Rectal smooth muscle tissue (tissue), 1 donor: ENCODE results near the gene PIERCE2.
A peak's percentile ranks its signal among the peaks of the same experiment; 100 is the strongest.

ENCODE experiments used
- H3K27ac ChIP-seq: one replicate; pipeline ENCODE4 v1.7.0; 2013; ENCODE audit warnings: low read depth, low read length, inconsistent platforms
- H3K27me3 ChIP-seq: one replicate; pipeline ENCODE4 v1.7.0; 2013; ENCODE audit warnings: low read length; ENCODE audit not compliant: control insufficient read depth, insufficient read depth
- H3K36me3 ChIP-seq: one replicate; pipeline ENCODE4 v1.7.0; 2013; ENCODE audit warnings: low read length; ENCODE audit not compliant: control insufficient read depth, insufficient read depth
- H3K4me1 ChIP-seq: one replicate; pipeline ENCODE4 v1.7.0; 2013; ENCODE audit warnings: low read length; ENCODE audit not compliant: control insufficient read depth, insufficient read depth
- H3K4me3 ChIP-seq: one replicate; pipeline ENCODE4 v1.7.0; 2013; ENCODE audit warnings: low read length
- H3K9ac ChIP-seq: one replicate; pipeline ENCODE4 v1.7.0; 2013; ENCODE audit warnings: low read length

PIERCE2 gene, protein sequence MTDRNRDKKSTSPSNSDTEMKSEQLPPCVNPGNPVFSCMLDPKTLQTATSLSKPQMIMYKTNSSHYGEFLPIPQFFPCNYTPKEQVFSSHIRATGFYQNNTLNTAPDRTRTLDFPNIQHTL

DNA sequence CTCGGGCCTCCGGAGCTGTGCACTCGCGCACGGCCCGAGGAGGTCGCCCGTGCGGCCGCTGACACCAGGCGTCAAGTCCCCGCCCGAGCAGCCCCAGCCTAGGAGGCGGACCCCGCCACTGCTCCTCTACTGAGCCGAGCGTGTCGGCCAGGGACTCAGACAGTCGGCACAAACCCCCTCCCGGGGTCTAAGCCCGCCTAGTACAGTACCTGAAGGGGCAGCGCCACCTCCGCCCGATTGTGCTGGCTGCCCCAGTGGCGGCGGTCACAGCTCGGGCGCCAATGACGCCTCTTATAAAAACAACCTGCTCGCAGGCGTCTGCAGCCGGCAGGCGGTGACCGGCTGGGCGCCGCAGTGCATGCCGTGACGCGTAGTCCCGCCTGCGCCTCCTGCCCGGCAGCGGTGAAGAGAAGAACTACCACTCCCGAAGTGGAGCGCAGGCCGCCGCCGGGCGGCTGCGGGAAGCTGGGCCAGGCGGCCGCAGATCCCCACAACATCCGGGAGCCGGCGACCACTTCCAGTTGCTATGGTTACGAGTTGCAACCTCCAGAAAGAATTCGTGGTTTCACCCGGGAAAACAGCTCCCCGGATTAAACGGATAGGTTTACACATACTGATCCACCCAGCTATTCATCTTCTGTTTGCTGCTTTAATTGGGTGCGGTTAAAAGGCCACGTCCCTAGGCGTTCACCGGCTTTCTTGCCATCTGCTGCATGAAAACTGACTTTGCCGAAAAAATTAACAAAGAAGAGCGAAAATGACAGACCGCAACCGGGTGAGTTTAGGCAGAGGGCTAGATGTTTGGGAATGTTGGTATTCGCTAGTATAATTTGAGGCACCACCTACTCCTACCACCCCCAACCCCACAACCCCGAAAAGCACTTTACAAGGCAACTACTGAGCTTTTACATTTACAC lies at the start of gene PIERCE2, which contains the start of gene CCPG1:
PIERCE2 (plus strand) TSS at position 484 of the 917 bp plus-strand sequence; CDS start at position 758, 274 bp downstream.
CCPG1 (minus strand) TSS at position 348 of the 917 bp plus-strand sequence. CDS start 18,935 bp downstream, outside the sequence.
- H3K27ac ChIP-seq, result peak within 1 kb of the TSS; percentile 88
- peaks cover 4% of the 10 kb centered on the region for H3K4me1 ChIP-seq
- H3K4me3 ChIP-seq, result peak within 1 kb of the TSS; percentile 99
- H3K36me3 ChIP-seq, result no peaks in the 10 kb centered on the region
- H3K27me3 ChIP-seq, result no peaks in the 10 kb centered on the region
- peak within 1 kb of the TSS; percentile 92 for H3K9ac ChIP-seq

DNA sequence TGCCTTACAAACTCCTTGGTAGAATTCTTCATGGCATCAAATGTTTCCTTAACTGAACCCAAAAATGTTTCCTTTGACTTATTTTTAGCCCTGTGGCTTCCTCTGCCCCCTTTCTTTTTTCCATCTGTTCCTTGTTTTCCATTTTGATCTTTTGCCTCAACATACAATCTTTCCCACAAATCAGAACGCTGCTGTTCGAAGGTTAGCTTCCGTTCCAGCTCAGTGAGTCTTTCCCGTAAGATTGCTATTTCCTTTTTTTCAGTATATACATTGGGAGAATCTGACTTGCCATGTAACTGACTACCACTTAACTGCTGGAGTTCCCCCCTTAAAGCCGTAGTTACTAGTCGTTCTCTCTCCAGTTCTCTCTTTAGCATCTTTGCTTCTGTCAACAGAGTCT lies 48.0 kb upstream of the PIERCE2 start:
- H3K27me3 ChIP-seq, result no peaks in the 10 kb centered on the region
- H3K27ac ChIP-seq, result no peak overlapping the region
- H3K4me1 ChIP-seq, result no peaks in the 10 kb centered on the region
- peaks cover 2% of the 10 kb centered on the region for H3K36me3 ChIP-seq
- H3K9ac ChIP-seq, result no peak overlapping the region
- no peak overlapping the region for H3K4me3 ChIP-seq

DNA sequence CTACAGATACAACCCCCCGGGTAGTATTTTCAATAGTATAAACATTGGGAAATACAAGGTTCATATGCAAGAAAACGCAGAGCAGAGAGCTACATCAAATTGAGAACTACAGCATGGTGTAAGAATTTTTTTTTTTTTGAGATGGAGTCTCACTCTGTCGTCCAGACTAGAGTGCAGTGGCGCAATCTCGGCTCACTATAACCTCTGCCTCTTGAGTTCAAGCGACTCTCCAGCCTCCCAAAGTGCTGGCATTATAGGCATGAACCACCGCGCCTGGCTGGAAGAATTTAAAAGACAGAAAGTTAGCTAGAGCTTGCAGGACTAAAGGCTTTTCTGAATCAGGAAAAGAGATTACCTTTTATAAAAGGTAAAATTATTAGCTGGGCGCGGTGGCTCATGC lies 47.2 kb upstream of the PIERCE2 start:
- no peak overlapping the region for H3K9ac ChIP-seq
- no peaks in the 10 kb centered on the region for H3K27me3 ChIP-seq
- H3K27ac ChIP-seq, result no peak overlapping the region
- no peaks in the 10 kb centered on the region for H3K4me1 ChIP-seq
- H3K36me3 ChIP-seq, result peaks cover 2% of the 10 kb centered on the region
- H3K4me3 ChIP-seq, result no peak overlapping the region

DNA sequence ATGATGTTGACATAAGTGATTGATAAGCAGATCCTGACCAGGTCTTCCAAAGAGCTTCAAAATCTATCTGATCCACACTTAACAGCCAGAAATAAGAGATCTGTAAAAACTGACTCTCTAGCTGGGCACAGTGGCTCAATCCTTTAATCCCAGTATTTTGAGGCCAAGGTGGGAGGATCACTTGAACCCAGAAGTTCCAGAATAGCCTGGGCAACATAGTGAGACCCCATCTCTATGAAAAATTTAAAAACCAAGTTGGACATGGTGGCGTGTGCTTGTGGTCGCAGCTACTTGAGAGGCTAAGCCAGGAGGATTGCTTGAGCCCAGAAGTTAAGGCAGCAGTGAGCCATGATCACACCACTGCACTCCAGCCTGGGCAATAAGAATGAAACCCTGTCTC lies 45.7 kb upstream of the PIERCE2 start:
- Histone ChIP-seq H3K27ac (no peak overlapping the region), H3K4me3 (no peak overlapping the region), H3K36me3 (peaks cover 2% of the 10 kb centered on the region), H3K4me1 (no peaks in the 10 kb centered on the region), H3K27me3 (no peaks in the 10 kb centered on the region), H3K9ac (no peak overlapping the region)

DNA sequence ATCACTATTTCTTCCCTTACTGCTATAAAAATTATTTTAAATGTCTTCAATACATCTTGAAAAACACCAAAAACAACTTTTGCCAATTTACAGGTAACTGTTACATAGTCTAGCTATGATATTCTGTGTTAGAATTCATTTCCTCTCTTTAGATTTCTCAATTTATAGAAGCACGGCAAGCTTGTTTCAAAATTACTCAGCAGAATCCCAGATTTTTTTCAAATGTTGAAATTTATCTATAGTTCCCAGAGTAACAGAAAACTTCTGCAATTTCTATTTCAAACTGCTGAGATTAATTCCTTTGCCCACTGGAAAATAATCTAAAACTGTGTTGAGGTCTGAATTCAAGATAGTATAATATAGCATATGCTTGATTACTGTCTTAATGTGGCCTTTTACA lies 41.3 kb upstream of the PIERCE2 start:
- Histone ChIP-seq H3K4me1 (no peaks in the 10 kb centered on the region), H3K27ac (no peak overlapping the region), H3K36me3 (peaks cover 7% of the 10 kb centered on the region), H3K4me3 (no peak overlapping the region), H3K9ac (no peak overlapping the region), H3K27me3 (no peaks in the 10 kb centered on the region)

DNA sequence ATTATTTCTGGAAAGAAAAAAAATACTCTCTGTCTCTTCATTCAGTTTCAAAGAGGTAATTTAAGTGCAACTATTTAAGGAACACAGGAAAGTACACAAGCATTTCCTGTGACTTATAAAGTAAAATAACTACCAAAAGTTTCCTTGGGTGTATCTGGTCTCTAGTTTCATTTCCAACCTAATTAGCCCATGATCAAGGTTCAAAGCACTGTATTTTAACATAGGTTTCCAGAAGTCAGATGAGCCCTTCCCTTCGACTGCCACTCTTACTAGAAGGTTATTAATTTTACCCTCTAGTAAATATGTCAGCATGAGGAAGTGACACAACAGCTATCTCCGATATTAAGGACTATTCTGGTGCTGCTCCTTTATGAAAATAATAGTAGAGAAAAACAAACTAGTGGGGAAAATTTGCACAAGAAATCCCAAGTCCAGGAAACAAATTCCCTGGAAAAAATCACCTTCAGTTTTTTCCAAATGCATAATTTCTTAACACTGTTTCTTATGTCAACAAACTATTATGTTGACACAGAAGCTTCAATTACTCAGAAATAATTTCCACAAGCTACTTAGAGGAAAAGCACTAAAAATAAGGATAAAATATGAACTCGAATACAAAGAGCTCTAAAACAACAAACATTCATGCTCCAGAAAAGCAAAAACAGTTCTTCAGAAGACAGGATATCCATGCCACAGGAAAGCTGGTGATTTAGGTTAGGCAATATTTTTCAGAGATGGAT lies 35.4 kb upstream of the PIERCE2 start:
- Histone ChIP-seq H3K36me3 (peaks cover 5% of the 10 kb centered on the region), H3K27me3 (no peaks in the 10 kb centered on the region), H3K27ac (no peak overlapping the region), H3K9ac (no peak overlapping the region), H3K4me1 (no peaks in the 10 kb centered on the region), H3K4me3 (no peak overlapping the region)

DNA sequence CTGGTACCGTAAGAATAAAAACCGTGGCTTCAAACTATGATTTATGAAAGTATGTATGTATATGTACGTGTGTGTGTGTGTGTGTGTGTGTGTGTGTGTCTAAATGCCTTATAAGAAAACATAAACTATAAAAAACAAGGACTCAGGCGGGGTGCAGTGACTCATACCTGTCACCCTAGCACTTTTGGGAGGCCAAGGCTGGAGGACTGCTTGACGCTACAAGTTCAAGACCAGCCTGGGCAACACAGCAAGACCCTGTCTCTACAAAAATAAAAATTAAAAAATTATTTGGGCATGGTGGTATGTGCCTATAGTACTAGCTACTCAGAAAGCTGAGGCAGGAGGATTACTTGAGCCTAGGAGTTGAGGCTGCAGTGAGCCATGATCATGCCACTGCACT lies 29.2 kb upstream of the PIERCE2 start:
- no peaks in the 10 kb centered on the region for H3K4me1 ChIP-seq
- H3K9ac ChIP-seq, result no peak overlapping the region
- no peak overlapping the region for H3K27ac ChIP-seq
- peaks cover 2% of the 10 kb centered on the region for H3K36me3 ChIP-seq
- no peak overlapping the region for H3K4me3 ChIP-seq
- no peaks in the 10 kb centered on the region for H3K27me3 ChIP-seq

DNA sequence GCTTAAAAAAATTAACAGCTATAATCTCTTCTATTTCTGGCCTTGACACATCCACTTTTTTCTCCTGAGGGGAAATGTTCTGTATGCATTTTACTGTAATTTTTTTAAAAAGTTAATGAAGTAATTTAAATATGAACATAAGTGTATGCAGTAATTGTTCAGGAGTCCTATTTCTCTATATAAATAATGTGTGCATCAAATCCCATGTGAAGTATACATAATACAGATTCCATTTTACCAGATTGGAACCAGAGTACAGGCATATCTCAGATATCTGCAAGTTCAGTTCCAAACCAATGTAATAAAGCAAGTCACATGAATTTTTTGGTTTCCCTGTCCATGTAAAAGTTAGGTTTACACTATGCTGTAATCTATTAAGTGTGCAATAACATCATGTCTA lies 26.7 kb upstream of the PIERCE2 start:
- Histone ChIP-seq H3K27ac (no peak overlapping the region), H3K27me3 (no peaks in the 10 kb centered on the region), H3K36me3 (peaks cover 7% of the 10 kb centered on the region), H3K4me3 (no peak overlapping the region), H3K4me1 (no peaks in the 10 kb centered on the region), H3K9ac (no peak overlapping the region)

DNA sequence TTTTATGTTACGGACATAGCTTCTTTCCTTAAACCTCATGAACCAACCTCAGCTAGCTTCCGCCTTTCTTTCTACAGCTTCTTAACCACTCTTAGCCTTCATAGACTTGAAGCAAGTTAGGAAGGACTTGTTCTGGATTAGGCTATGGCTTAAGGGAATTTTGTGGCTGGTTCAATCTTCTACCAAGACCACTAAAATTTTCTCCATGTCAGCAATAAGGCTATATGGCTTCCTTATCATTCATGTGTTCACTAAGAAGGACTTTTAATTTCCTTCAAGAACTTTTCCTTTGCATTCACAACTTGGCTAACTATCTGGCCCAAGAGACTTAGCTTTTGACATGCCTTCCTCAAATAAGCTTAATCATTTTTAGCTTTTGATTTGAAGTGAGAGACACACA lies 24.6 kb upstream of the PIERCE2 start:
- Histone ChIP-seq H3K4me1 (no peaks in the 10 kb centered on the region), H3K27ac (no peak overlapping the region), H3K9ac (no peak overlapping the region), H3K27me3 (no peaks in the 10 kb centered on the region), H3K4me3 (no peak overlapping the region), H3K36me3 (peaks cover 12% of the 10 kb centered on the region)

DNA sequence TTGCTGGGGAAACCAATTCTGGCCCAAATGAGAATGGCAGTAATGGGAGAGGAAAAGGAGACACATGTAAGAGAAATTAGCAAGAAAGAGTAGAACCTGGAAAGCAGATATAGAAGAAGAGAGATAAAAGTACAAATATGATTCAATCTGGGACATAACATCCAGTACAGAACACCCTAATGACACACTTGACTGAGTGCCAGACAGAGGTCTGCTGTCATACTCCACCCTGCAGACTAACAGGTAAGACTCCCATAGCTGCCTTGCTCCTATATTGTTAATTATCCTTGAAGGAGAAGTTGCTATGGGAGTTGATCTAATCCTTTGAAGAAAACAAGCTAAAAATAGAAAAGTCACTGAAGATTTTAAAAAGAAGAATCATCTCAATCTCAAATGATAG lies 21.3 kb upstream of the PIERCE2 start:
- Histone ChIP-seq H3K9ac (no peak overlapping the region), H3K4me1 (no peaks in the 10 kb centered on the region), H3K27ac (no peak overlapping the region), H3K36me3 (peaks cover 10% of the 10 kb centered on the region), H3K4me3 (no peak overlapping the region), H3K27me3 (no peaks in the 10 kb centered on the region)

DNA sequence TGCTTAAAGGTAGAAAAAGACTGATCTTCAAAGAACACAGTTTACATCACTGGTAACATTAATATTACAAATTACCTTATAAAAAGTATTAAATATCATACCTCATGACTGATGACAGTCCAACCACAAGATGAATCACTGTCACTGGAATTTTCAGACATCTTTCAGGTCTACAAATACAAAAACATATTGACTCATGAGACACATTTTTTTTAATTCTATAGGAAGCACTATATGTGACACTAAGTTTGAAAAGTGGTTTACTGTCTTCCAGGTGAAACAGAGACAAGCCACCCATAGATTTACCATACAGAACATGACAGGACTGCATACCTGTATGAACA lies 19.1 kb upstream of the PIERCE2 start:
- no peaks in the 10 kb centered on the region for H3K4me1 ChIP-seq
- no peaks in the 10 kb centered on the region for H3K27me3 ChIP-seq
- H3K27ac ChIP-seq, result no peak overlapping the region
- H3K36me3 ChIP-seq, result peaks cover 10% of the 10 kb centered on the region
- no peak overlapping the region for H3K9ac ChIP-seq
- no peak overlapping the region for H3K4me3 ChIP-seq

DNA sequence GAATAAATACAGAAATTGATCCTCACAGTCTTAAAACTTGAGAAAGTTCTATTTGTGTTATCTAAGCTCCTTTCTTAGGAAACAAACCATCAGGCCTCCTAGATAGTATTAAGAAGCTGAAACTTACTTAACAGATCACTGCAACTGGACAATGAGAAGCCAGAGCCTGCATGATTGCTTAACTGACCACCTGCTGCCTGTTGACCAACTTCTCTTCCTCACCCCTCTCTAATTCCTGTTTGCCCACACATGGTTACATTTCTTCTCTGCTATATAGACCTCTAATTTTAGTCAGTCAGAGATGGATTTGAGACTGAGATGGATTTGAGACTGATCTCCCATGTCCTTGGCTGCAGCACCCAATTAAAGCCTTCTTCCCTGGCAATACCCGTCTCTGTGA lies 13.6 kb upstream of the PIERCE2 start:
- Histone ChIP-seq H3K4me1 (no peaks in the 10 kb centered on the region), H3K36me3 (no peaks in the 10 kb centered on the region), H3K4me3 (no peak overlapping the region), H3K27ac (no peak overlapping the region), H3K27me3 (no peaks in the 10 kb centered on the region), H3K9ac (no peak overlapping the region)
